Activated T-helper 1 cell treated with anti-CD3 and anti-CD28 coated beads, Interleukin-12 subunit alpha, Interleukin-12 subunit beta, Interleukin-2, Interleukin-4 antibody, amounts not matched to agents 30 ng/mL and 10 ng/mL and 1 ng/mL, durations not matched to agents 14 hours and 24 hours and 36 hours (primary cell): ENCODE results near the gene NDUFS1. TPM values are rescaled to one million over a fixed set of nuclear protein-coding genes. Genes with fewer than 3 reads are reported as not detected.
A peak's percentile ranks its signal among the peaks of the same experiment; 100 is the strongest.
"Not testable (repeated sequence)": the region's sequence is repeated elsewhere in the genome, so short reads cannot be mapped to it uniquely, and the experiment has no call there.

Experiments
- DNase-seq: peaks from one replicate; pipeline ENCODE4 v3.0.0; 2021; ENCODE audit warnings: low spot score
- H3K27ac Mint-ChIP-seq: one replicate; pipeline ENCODE4 v1.8.0; 2021; ENCODE audit warnings: mild to moderate bottlenecking, mixed read lengths
- H3K27me3 Mint-ChIP-seq: one replicate; pipeline ENCODE4 v1.8.0; 2022; ENCODE audit warnings: mild to moderate bottlenecking, moderate library complexity, mixed read lengths; ENCODE audit not compliant: insufficient read depth
- H3K36me3 Mint-ChIP-seq: one replicate; pipeline ENCODE4 v1.8.0; 2021; ENCODE audit warnings: low read depth, mixed read lengths
- H3K4me1 Mint-ChIP-seq: one replicate; pipeline ENCODE4 v1.8.0; 2021; ENCODE audit warnings: low read depth, mixed read lengths
- H3K4me3 Mint-ChIP-seq: one replicate; pipeline ENCODE4 v1.8.0; 2021; ENCODE audit warnings: mild to moderate bottlenecking, moderate library complexity, mixed read lengths
- H3K9me3 Mint-ChIP-seq: one replicate; pipeline ENCODE4 v1.8.0; 2021; ENCODE audit warnings: mixed read lengths
- intact Hi-C: fragments of 100-400 bp; cut with micrococcal nuclease; formaldehyde crosslinking; loops from one replicate; pipeline ENCODE4 v1.15.1; 2024
- total RNA-seq: library from RNA; stranded (reverse); gene quantifications from 2 replicates; pipeline ENCODE4 v1.2.3, GENCODE V29; 2022

NDUFS1 gene
- total RNA-seq, 1 donor from 2014 or later: 76.6 TPM

- intact Hi-C loops: no loop called here
- H3K27me3 Mint-ChIP-seq: no peaks in the 10 kb centered on the region
- no peak overlapping the region for H3K4me3 Mint-ChIP-seq
- no peak overlapping the region for H3K27ac Mint-ChIP-seq
- no peak for DNase-seq
- H3K9me3 Mint-ChIP-seq: no peaks in the 10 kb centered on the region
- no peaks in the 10 kb centered on the region for H3K4me1 Mint-ChIP-seq
- peaks cover 16% of the 10 kb centered on the region for H3K36me3 Mint-ChIP-seq
Observed at GRCh38 chr2:206112846-206113547, 46.2 kb downstream of the NDUFS1 start.

- Mint-ChIP-seq H3K36me3 (peaks cover 16% of the 10 kb centered on the region), H3K4me1 (no peaks in the 10 kb centered on the region), H3K9me3 (no peaks in the 10 kb centered on the region), H3K27ac (no peak overlapping the region), H3K4me3 (no peak overlapping the region), H3K27me3 (no peaks in the 10 kb centered on the region)
- no peak for DNase-seq
- intact Hi-C loops: no loop called here
Observed at GRCh38 chr2:206112108-206112507, 47.1 kb downstream of the NDUFS1 start.

GRCh38 chr2:206108713-206109112, 50.5 kb downstream of the NDUFS1 start:
- H3K27ac Mint-ChIP-seq: no peak overlapping the region
- H3K9me3 Mint-ChIP-seq: no peaks in the 10 kb centered on the region
- no peak overlapping the region for H3K4me3 Mint-ChIP-seq
- no peaks in the 10 kb centered on the region for H3K4me1 Mint-ChIP-seq
- peaks cover 5% of the 10 kb centered on the region for H3K36me3 Mint-ChIP-seq
- no peaks in the 10 kb centered on the region for H3K27me3 Mint-ChIP-seq
- no peak for DNase-seq
- intact Hi-C loops: no loop called here

- Mint-ChIP-seq H3K9me3 (no peaks in the 10 kb centered on the region), H3K4me1 (no peaks in the 10 kb centered on the region), H3K36me3 (no peaks in the 10 kb centered on the region), H3K4me3 (no peak overlapping the region), H3K27ac (no peak overlapping the region), H3K27me3 (no peaks in the 10 kb centered on the region)
- no peak for DNase-seq
- intact Hi-C loops: no loop called here
Observed at GRCh38 chr2:206105541-206105940, 53.7 kb downstream of the NDUFS1 start.

GRCh38 chr2:206105038-206105437, 54.2 kb downstream of the NDUFS1 start:
- no peak for DNase-seq
- no peaks in the 10 kb centered on the region for H3K4me1 Mint-ChIP-seq

GRCh38 chr2:206098872-206099271, 60.4 kb downstream of the NDUFS1 start:
- H3K9me3 Mint-ChIP-seq, H3K27me3 Mint-ChIP-seq, H3K27ac Mint-ChIP-seq, DNase-seq, intact Hi-C loops, H3K4me3 Mint-ChIP-seq, H3K4me1 Mint-ChIP-seq, H3K36me3 Mint-ChIP-seq: not testable (repeated sequence)

More at GRCh38 chr2:206105038-206105437, 54.2 kb downstream of the NDUFS1 start:
- no peak overlapping the region for H3K27ac Mint-ChIP-seq
- H3K27me3 Mint-ChIP-seq: no peaks in the 10 kb centered on the region
- no peak overlapping the region for H3K4me3 Mint-ChIP-seq
- intact Hi-C loops: no loop called here
- no peaks in the 10 kb centered on the region for H3K36me3 Mint-ChIP-seq
- H3K9me3 Mint-ChIP-seq: no peaks in the 10 kb centered on the region

GRCh38 chr2:206098471-206098870, 60.8 kb downstream of the NDUFS1 start:
- Mint-ChIP-seq H3K36me3 (no peaks in the 10 kb centered on the region), H3K27ac (no peak overlapping the region), H3K27me3 (no peaks in the 10 kb centered on the region), H3K9me3 (no peaks in the 10 kb centered on the region), H3K4me1 (no peaks in the 10 kb centered on the region), H3K4me3 (no peak overlapping the region)
- no peak for DNase-seq
- intact Hi-C loops: no loop called here

- H3K27ac Mint-ChIP-seq: no peak overlapping the region
- intact Hi-C loops: no loop called here
- H3K4me3 Mint-ChIP-seq: no peak overlapping the region
- no peak for DNase-seq
- no peaks in the 10 kb centered on the region for H3K4me1 Mint-ChIP-seq
- no peaks in the 10 kb centered on the region for H3K36me3 Mint-ChIP-seq
- no peaks in the 10 kb centered on the region for H3K9me3 Mint-ChIP-seq
- H3K27me3 Mint-ChIP-seq: no peaks in the 10 kb centered on the region
Observed at GRCh38 chr2:206096876-206097275, 62.4 kb downstream of the NDUFS1 start.

GRCh38 chr2:206095536-206096332, 63.5 kb downstream of the NDUFS1 start:
- Mint-ChIP-seq H3K9me3 (no peaks in the 10 kb centered on the region), H3K27me3 (no peaks in the 10 kb centered on the region), H3K4me1 (no peaks in the 10 kb centered on the region), H3K36me3 (no peaks in the 10 kb centered on the region), H3K27ac (no peak overlapping the region), H3K4me3 (no peak overlapping the region)
- DNase-seq: no peak
- intact Hi-C loops: no loop called here

GRCh38 chr2:206092297-206092696, 66.9 kb downstream of the NDUFS1 start:
- Mint-ChIP-seq H3K4me3 (no peak overlapping the region), H3K9me3 (no peaks in the 10 kb centered on the region), H3K36me3 (no peaks in the 10 kb centered on the region), H3K4me1 (peaks cover under 1% of the 10 kb centered on the region), H3K27me3 (no peaks in the 10 kb centered on the region), H3K27ac (no peak overlapping the region)
- intact Hi-C loops: no loop called here
- DNase-seq: no peak

- H3K27me3 Mint-ChIP-seq: peaks cover 2% of the 10 kb centered on the region
- H3K4me1 Mint-ChIP-seq: peaks cover 21% of the 10 kb centered on the region
- no peaks in the 10 kb centered on the region for H3K9me3 Mint-ChIP-seq
- H3K36me3 Mint-ChIP-seq: peaks cover 8% of the 10 kb centered on the region
- intact Hi-C loops: loop anchor here (5.0 to 10.0 kb wide), 3 partner anchors 34 to 1537 kb away; partner anchors contain the start of gene METTL21A
- DNase-seq: no peak
- H3K4me3 Mint-ChIP-seq: peak overlapping the region; percentile 33
- H3K27ac Mint-ChIP-seq: no peak overlapping the region
Observed at GRCh38 chr2:206088248-206088647, 71.0 kb downstream of the NDUFS1 start.

- intact Hi-C loops: loop anchor here (1.0 to 10.0 kb wide), 6 partner anchors 35 to 1538 kb away; partner anchors contain the start of genes EEF1B2, METTL21A, NDUFS1 and ZDBF2
- Mint-ChIP-seq H3K36me3 (peaks cover 8% of the 10 kb centered on the region), H3K27ac (peak overlapping the region; percentile 81), H3K27me3 (peaks cover 2% of the 10 kb centered on the region), H3K4me3 (peak overlapping the region; percentile 99), H3K9me3 (no peaks in the 10 kb centered on the region), H3K4me1 (peaks cover 23% of the 10 kb centered on the region)
- DNase-seq: no peak
Observed at GRCh38 chr2:206086716-206087350, 72.4 kb downstream of the NDUFS1 start.
